ENCODE results near the gene MTRF1L.

MTRF1L gene

GRCh38 chr6:152950240-152950639 is 52.3 kb downstream of the MTRF1L start:
- no peak overlapping the region for H3K27ac ChIP-seq
- no peak overlapping the region for H3K4me3 ChIP-seq
- DNase-seq (ENCODE audit: low spot score) = no peak
- no peak for TF ChIP-seq CTCF (IDR thresholded peaks at IDR 0.05)

GRCh38 chr6:152948150-152948768 is 54.2 kb downstream of the MTRF1L start:
- no peak for DNase-seq (ENCODE audit: low spot score)
- TF ChIP-seq CTCF (IDR thresholded peaks at IDR 0.05) = peak; percentile 49
- H3K4me3 ChIP-seq = peak overlapping the region; percentile 56
- H3K27ac ChIP-seq = no peak overlapping the region

- no peak overlapping the region for H3K4me3 ChIP-seq
- H3K27ac ChIP-seq = no peak overlapping the region
- no peak for TF ChIP-seq CTCF (IDR thresholded peaks at IDR 0.05)
- no peak for DNase-seq (ENCODE audit: low spot score)
Observed at GRCh38 chr6:152946995-152947394, 55.5 kb downstream of the MTRF1L start.

- Histone ChIP-seq H3K4me3 (no peak overlapping the region), H3K27ac (no peak overlapping the region)
- no peak for TF ChIP-seq CTCF (IDR thresholded peaks at IDR 0.05)
- DNase-seq (ENCODE audit: low spot score) = no peak
Observed at GRCh38 chr6:152946484-152946883, 56.0 kb downstream of the MTRF1L start.

- TF ChIP-seq CTCF (IDR thresholded peaks at IDR 0.05) = no peak
- no peak overlapping the region for H3K4me3 ChIP-seq
- no peak overlapping the region for H3K27ac ChIP-seq
- DNase-seq (ENCODE audit: low spot score) = no peak
Observed at GRCh38 chr6:152943260-152943897, 59.1 kb downstream of the MTRF1L start.

- Histone ChIP-seq H3K27ac (no peak overlapping the region), H3K4me3 (no peak overlapping the region)
- no peak for DNase-seq (ENCODE audit: low spot score)
- no peak for TF ChIP-seq CTCF (IDR thresholded peaks at IDR 0.05)
Observed at GRCh38 chr6:152942319-152942869, 60.1 kb downstream of the MTRF1L start.

GRCh38 chr6:152941746-152942145 is 60.8 kb downstream of the MTRF1L start:
- no peak overlapping the region for H3K4me3 ChIP-seq
- DNase-seq (ENCODE audit: low spot score) = no peak
- no peak overlapping the region for H3K27ac ChIP-seq
- TF ChIP-seq CTCF (IDR thresholded peaks at IDR 0.05) = no peak
